ENCODE measurements around the gene CEPT1. TPM values are rescaled to one million over a fixed set of nuclear protein-coding genes. Genes with fewer than 3 reads are reported as not detected.

Gene CEPT1
- total RNA-seq, 1 experiment from 2014 or later: 33.0 TPM

DNA sequence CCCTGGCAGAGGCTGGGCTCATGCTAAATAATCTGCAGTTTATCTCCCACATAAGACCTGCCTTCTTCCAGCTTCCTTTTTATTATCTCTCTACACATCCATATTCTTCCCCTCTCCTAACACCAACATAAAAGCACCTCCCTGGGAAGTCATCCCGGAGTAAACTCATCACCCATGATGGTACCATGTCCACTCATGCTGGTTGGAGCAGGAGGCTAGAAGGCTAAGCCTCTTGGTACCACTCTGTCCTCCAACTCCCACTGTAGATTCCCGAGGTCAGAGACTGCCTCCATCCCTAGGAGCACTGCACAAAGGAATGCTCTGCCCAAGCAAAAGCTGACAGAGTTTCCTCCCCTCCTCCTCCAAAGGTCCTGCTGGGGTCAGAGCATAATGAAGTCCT, 56.2 kb downstream of the CEPT1 start:
- Histone ChIP-seq H2BK12ac (ENCODE audit: insufficient read length, low read depth, low read length) (no peak overlapping the region), H3K14ac (ENCODE audit: insufficient read depth, low read length) (no peak overlapping the region), H3K56ac (ENCODE audit: insufficient read length, low read depth, low read length) (no peak overlapping the region), H4K20me1 (ENCODE audit: control insufficient read depth, insufficient read depth, insufficient read length) (no peaks in the 10 kb centered on the region), H3K79me1 (ENCODE audit: insufficient read depth, low read depth, low read length, poor library complexity, severe bottlenecking) (no peaks in the 10 kb centered on the region), H3K27ac (ENCODE audit: insufficient read length, low read depth, low read length) (no peak overlapping the region), H3K27me3 (ENCODE audit: insufficient read depth, low read length) (no peaks in the 10 kb centered on the region; the same call in 1 of the 2 replicates), H2BK20ac (ENCODE audit: low read depth, low read length, poor library complexity, severe bottlenecking) (no peak overlapping the region), H3K9me3 (ENCODE audit: control insufficient read depth, low read depth, low read length) (no peaks in the 10 kb centered on the region), H3K23ac (ENCODE audit: insufficient read length, low read depth, low read length) (no peak overlapping the region), H2AK5ac (ENCODE audit: insufficient read length, low read length) (no peak overlapping the region), H3T11ph (ENCODE audit: low read length) (no peak overlapping the region), H3K4me2 (ENCODE audit: insufficient read depth, insufficient read length, low read length) (no peak overlapping the region), H3K18ac (ENCODE audit: insufficient read length, low read depth, low read length) (no peak overlapping the region), H3K9ac (ENCODE audit: extremely low read depth, insufficient read length, low read length) (no peak overlapping the region), H3K4ac (ENCODE audit: low read depth, low read length) (no peak overlapping the region), H4K91ac (ENCODE audit: insufficient read length, low read depth, low read length) (no peak overlapping the region), H3K4me1 (ENCODE audit: insufficient read depth, low read length) (no peaks in the 10 kb centered on the region), H2BK120ac (ENCODE audit: low read depth, low read length, poor library complexity, severe bottlenecking) (no peak overlapping the region), H2AFZ (ENCODE audit: low read length) (no peak overlapping the region), H4K5ac (ENCODE audit: insufficient read length, low read depth, low read length) (no peak overlapping the region), H2BK15ac (ENCODE audit: low read depth, low read length) (no peak overlapping the region), H2BK5ac (ENCODE audit: insufficient read length, low read length) (no peak overlapping the region), H3K23me2 (ENCODE audit: insufficient read length, low read depth, low read length, poor library complexity, severe bottlenecking) (no peaks in the 10 kb centered on the region), H3K79me2 (ENCODE audit: insufficient read depth, low read length) (no peaks in the 10 kb centered on the region), H4K8ac (replicated peaks; ENCODE audit: insufficient read length, low read depth, low read length) (no peak overlapping the region)
- H3K27ac Mint-ChIP-seq: no peak overlapping the region
- no peaks in the 10 kb centered on the region; the same call in 1 of the 2 replicates for H3K27me3 Mint-ChIP-seq (ENCODE audit: low read depth)
- no peak for DNase-seq
- TF ChIP-seq, protein P1, sequence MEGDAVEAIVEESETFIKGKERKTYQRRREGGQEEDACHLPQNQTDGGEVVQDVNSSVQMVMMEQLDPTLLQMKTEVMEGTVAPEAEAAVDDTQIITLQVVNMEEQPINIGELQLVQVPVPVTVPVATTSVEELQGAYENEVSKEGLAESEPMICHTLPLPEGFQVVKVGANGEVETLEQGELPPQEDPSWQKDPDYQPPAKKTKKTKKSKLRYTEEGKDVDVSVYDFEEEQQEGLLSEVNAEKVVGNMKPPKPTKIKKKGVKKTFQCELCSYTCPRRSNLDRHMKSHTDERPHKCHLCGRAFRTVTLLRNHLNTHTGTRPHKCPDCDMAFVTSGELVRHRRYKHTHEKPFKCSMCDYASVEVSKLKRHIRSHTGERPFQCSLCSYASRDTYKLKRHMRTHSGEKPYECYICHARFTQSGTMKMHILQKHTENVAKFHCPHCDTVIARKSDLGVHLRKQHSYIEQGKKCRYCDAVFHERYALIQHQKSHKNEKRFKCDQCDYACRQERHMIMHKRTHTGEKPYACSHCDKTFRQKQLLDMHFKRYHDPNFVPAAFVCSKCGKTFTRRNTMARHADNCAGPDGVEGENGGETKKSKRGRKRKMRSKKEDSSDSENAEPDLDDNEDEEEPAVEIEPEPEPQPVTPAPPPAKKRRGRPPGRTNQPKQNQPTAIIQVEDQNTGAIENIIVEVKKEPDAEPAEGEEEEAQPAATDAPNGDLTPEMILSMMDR (conservative IDR thresholded peaks at IDR 0.05): no peak
- H3K9me3 Mint-ChIP-seq: no peaks in the 10 kb centered on the region
- H3K4me3 Mint-ChIP-seq: no peak overlapping the region
- peaks cover 9 to 15% of the 10 kb centered on the region in 2 experiments; a peak in 3 of 4 replicates for H3K4me1 Mint-ChIP-seq
- WGBS (ENCODE audit: extremely low coverage, insufficient read length, low lambda C conversion rate): no CpG with 5 or more reads among the region's 2 CpGs
- H3K36me3 Mint-ChIP-seq (ENCODE audit: insufficient read depth in 1 of 3, low read depth in 3 of 3): no peaks in the 10 kb centered on the region

Data from H9 (cell line).